ENCODE results near the gene MYMX. TPM values are rescaled to one million over a fixed set of nuclear protein-coding genes. Genes with fewer than 3 reads are reported as not detected.

MYMX gene
- total and polyA plus RNA-seq, 2 of the 13 experiments (the other 11 are each of a cell fraction or from before 2014, with no cell fraction given) = not detected

GRCh38 chr6:44172731-44173500 lies 43.8 kb upstream of the MYMX start (continued):
- peak; percentile 23 for TF ChIP-seq YY1 (IDR thresholded peaks at IDR 0.05; ENCODE audit: insufficient read depth, insufficient replicate concordance, low read depth, low read length)
- TF ChIP-seq FOXO1 (CRISPR knock-in tag; IDR thresholded peaks at IDR 0.05) = 0 out of 2 replicates have a peak, but pooled peaks have one; percentile 22
- TF ChIP-seq XRCC5 (optimal IDR thresholded peaks at IDR 0.05; ENCODE audit: low read length) = peak; percentile 93
- peak; percentile 91 for TF ChIP-seq SMC3 (IDR thresholded peaks at IDR 0.05; ENCODE audit: low read length)
- TF ChIP-seq ARID5B (CRISPR knock-in tag; IDR thresholded peaks at IDR 0.05) = peak; percentile 28; the same call in 1 of the 2 replicates
- peak; percentile 57; the same call in 1 of the 2 replicates for TF ChIP-seq IRF2 (CRISPR knock-in tag; IDR thresholded peaks at IDR 0.05)
- 0 out of 2 replicates have a peak, but pooled peaks have one; percentile 56 for TF ChIP-seq ZSCAN5A (CRISPR knock-in tag; IDR thresholded peaks at IDR 0.05; ENCODE audit: borderline replicate concordance)
- TF ChIP-seq ZBTB38 (CRISPR knock-in tag; IDR thresholded peaks at IDR 0.05) = 0 out of 2 replicates have a peak, but pooled peaks have one; percentile 34
- TF ChIP-seq ZNF772 (CRISPR knock-in tag; IDR thresholded peaks at IDR 0.05) = no peak
- TF ChIP-seq ZFP37 (CRISPR knock-in tag; IDR thresholded peaks at IDR 0.05; ENCODE audit: borderline replicate concordance) = peak; percentile 75; the same call in 1 of the 2 replicates
